Kidney (tissue), 14 donors: ENCODE results near the gene HNRNPH2. TPM values are rescaled to one million over a fixed set of nuclear protein-coding genes. Genes with fewer than 3 reads are reported as not detected.
A peak's percentile ranks its signal among the peaks of the same experiment; 100 is the strongest.

Experiments used
- DNase-seq, 5 donors: peaks; one replicate each; pipeline ENCODE4 v3.0.0-alpha.2; 2013 to 2020
- FAIRE-seq: peaks from 2 replicates; lab custom pipeline; 2012; peaks lifted over from hg19 to GRCh38; lab: Jason Lieb, UNC
- H3K27ac ChIP-seq, 2 donors: one replicate each; pipeline ENCODE4 v1.7.0; 2013; ENCODE audit warnings: low read depth in 2 of 2, low read length in 2 of 2, inconsistent platforms in 1 of 2
- H3K27me3 ChIP-seq: one replicate; pipeline ENCODE4 v1.7.1; 2013; ENCODE audit warnings: low read length, inconsistent platforms; ENCODE audit not compliant: control insufficient read depth, insufficient read depth
- H3K36me3 ChIP-seq, 3 donors: one replicate each; pipeline versions ENCODE4 v1.7.0 to v1.7.1; 2013; ENCODE audit warnings: low read length in 3 of 3, control low read depth in 1 of 3, inconsistent platforms in 1 of 3; ENCODE audit not compliant: insufficient read depth in 3 of 3, control insufficient read depth in 2 of 3
- H3K4me1 ChIP-seq, 3 donors: one replicate each; pipeline versions ENCODE4 v1.7.0 to v1.7.1; 2013; ENCODE audit warnings: low read length in 3 of 3, inconsistent platforms in 1 of 3, low read depth in 1 of 3; ENCODE audit not compliant: control insufficient read depth in 2 of 3, insufficient read depth in 2 of 3
- H3K4me3 ChIP-seq, 3 donors: one replicate each; pipeline versions ENCODE4 v1.7.0 to v1.8.1; 2013; ENCODE audit warnings: low read length in 3 of 3, control low read depth in 1 of 3, inconsistent platforms in 1 of 3
- H3K9ac ChIP-seq, 3 donors: one replicate each; pipeline versions ENCODE4 v1.7.0 to v1.7.1; 2013; ENCODE audit warnings: low read length in 3 of 3, control low read depth in 1 of 3, inconsistent platforms in 1 of 3
- H3K9me3 ChIP-seq, 3 donors: one replicate each; pipeline versions ENCODE4 v1.7.0 to v1.7.1; 2013; ENCODE audit warnings: low read length in 3 of 3, control low read depth in 1 of 3, inconsistent platforms in 1 of 3; ENCODE audit not compliant: control insufficient read depth in 2 of 3, insufficient read depth in 1 of 3
- intact Hi-C: fragments of 100-400 bp; cut with DNase I; formaldehyde crosslinking; loops from one replicate; pipeline ENCODE4 v1.11.1; 2022
- polyA plus RNA-seq: library from polyadenylated mRNA; stranded (reverse); fragments of 350-450 nt; fragmentation: Illumina TruSeq; extraction: RNeasy Lipid Tissue Mini Kit (QIAGEN cat#74804); gene quantifications from one replicate; pipeline ENCODE4 v1.2.3, GENCODE V29; 2014; ENCODE audit warnings: low read depth, low replicate concordance; ENCODE audit not compliant: insufficient read depth
- total RNA-seq: library from RNA; stranded (reverse); fragmentation: NEBNext Ultra II Directional; extraction: Animal tissue kit (Norgen Biotek cat#: 25700); gene quantifications from one replicate; pipeline ENCODE4 v1.2.1, GENCODE V29; 2021
- TF ChIP-seq, protein P1 (sequence below): IDR thresholded peaks from 3 replicates; pipeline ENCODE4 v1.5.1; 2012; ENCODE audit warnings: mild to moderate bottlenecking, moderate library complexity, borderline replicate concordance; ENCODE audit not compliant: insufficient read depth; ENCODE audit errors: extremely low read depth
- donor health status: control.
- donor health status: control.
- donor health status: control.
- donor health status: control.
- donor health status: control.
- donor health status: DM: yes; HTN: yes; CAD: no.
- donor health status: Normal renal cell carcinoma (clear cell type).

The HNRNPH2 gene
- total and polyA plus RNA-seq, 2 donors from 2014 or later, result 68.1 to 79.5 TPM

- FAIRE-seq (no peak), DNase-seq (no peak)
- Histone ChIP-seq H3K36me3 (no peaks in the 10 kb centered on the region), H3K27me3 (no peaks in the 10 kb centered on the region), H3K27ac (no peak overlapping the region), H3K9ac (no peak overlapping the region), H3K4me1 (peaks cover 0 to 2% (median 0%) of the 10 kb centered on the region in 3 donors), H3K4me3 (no peak overlapping the region), H3K9me3 (no peaks in the 10 kb centered on the region)
- intact Hi-C loops, result no loop called here
- TF ChIP-seq, protein P1, sequence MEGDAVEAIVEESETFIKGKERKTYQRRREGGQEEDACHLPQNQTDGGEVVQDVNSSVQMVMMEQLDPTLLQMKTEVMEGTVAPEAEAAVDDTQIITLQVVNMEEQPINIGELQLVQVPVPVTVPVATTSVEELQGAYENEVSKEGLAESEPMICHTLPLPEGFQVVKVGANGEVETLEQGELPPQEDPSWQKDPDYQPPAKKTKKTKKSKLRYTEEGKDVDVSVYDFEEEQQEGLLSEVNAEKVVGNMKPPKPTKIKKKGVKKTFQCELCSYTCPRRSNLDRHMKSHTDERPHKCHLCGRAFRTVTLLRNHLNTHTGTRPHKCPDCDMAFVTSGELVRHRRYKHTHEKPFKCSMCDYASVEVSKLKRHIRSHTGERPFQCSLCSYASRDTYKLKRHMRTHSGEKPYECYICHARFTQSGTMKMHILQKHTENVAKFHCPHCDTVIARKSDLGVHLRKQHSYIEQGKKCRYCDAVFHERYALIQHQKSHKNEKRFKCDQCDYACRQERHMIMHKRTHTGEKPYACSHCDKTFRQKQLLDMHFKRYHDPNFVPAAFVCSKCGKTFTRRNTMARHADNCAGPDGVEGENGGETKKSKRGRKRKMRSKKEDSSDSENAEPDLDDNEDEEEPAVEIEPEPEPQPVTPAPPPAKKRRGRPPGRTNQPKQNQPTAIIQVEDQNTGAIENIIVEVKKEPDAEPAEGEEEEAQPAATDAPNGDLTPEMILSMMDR, result no peak
These were observed 41.3 kb downstream of the HNRNPH2 start for GRCh38 chrX:101449279-101449678.

DNA sequence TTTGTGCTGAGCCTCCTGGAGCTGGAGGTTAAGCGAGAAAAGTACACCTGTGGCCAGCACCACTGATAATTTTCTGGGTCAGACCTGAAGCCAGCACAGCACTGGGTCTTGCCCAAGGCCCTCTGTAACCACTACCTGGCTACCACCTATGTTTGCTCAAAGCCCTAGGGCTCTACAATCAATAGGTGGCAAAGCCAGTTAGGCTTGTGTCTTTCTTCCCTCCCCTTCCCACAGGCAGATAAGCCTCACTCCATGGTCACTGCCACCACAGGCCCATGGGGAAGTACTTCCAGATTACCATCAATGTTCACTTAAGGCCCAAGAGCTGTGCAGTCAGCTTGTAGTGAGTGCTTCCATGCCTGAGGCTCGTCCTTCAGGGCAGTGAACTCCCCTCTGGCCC, 42.1 kb downstream of the HNRNPH2 start:
- no peak overlapping the region for H3K4me3 ChIP-seq
- DNase-seq (no peak), FAIRE-seq (no peak)
- no peaks in the 10 kb centered on the region for H3K9me3 ChIP-seq
- no peak overlapping the region for H3K9ac ChIP-seq
- H3K4me1 ChIP-seq, result peaks cover 0 to 2% (median 0%) of the 10 kb centered on the region in 3 donors
- no peaks in the 10 kb centered on the region for H3K36me3 ChIP-seq
- TF ChIP-seq, protein P1, result no peak
- no peaks in the 10 kb centered on the region for H3K27me3 ChIP-seq
- intact Hi-C loops, result no loop called here
- H3K27ac ChIP-seq, result no peak overlapping the region

- TF ChIP-seq, protein P1, result no peak
- H3K9ac ChIP-seq, result no peak overlapping the region
- no peak overlapping the region for H3K27ac ChIP-seq
- no peak overlapping the region for H3K4me3 ChIP-seq
- peak in 1 of 5 donors; percentile 70 for DNase-seq
- H3K4me1 ChIP-seq, result peaks cover 0 to 2% (median 0%) of the 10 kb centered on the region in 3 donors
- no peaks in the 10 kb centered on the region for H3K9me3 ChIP-seq
- H3K27me3 ChIP-seq, result no peaks in the 10 kb centered on the region
- FAIRE-seq, result no peak
- intact Hi-C loops, result no loop called here
- H3K36me3 ChIP-seq, result no peaks in the 10 kb centered on the region
These were observed 42.9 kb downstream of the HNRNPH2 start for GRCh38 chrX:101450961-101451360.

DNA sequence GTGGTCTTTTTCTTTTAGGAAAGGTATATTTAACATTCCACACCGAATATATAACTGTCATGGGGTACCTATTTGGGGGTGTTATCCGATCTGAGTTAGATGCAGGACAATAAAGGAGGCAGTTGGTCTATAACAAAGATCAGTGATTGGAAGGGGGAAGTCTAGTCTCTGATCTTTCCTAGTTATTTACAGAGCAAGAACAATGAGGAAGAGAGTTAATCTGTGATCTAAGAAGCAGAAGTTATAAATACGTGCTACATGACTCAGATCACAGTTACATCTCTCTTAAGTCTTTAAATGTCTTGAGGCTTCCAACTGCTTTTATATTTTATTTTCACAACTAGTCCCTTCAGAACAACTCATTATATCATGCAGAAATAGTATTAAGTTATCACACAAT, 44.0 kb downstream of the HNRNPH2 start:
- no peaks in the 10 kb centered on the region for H3K36me3 ChIP-seq
- DNase-seq, result no peak
- H3K27ac ChIP-seq, result no peak overlapping the region
- H3K4me1 ChIP-seq, result peaks cover 0 to 2% (median 0%) of the 10 kb centered on the region in 3 donors
- TF ChIP-seq, protein P1, result no peak
- no peak overlapping the region for H3K4me3 ChIP-seq
- intact Hi-C loops, result no loop called here
- no peaks in the 10 kb centered on the region for H3K9me3 ChIP-seq
- FAIRE-seq, result no peak
- no peaks in the 10 kb centered on the region for H3K27me3 ChIP-seq
- no peak overlapping the region for H3K9ac ChIP-seq
